ENCODE results near the gene PFN1. TPM values are rescaled to one million over a fixed set of nuclear protein-coding genes. Genes with fewer than 3 reads are reported as not detected.

Gene PFN1
- total and polyA plus RNA-seq, 2 of the 8 experiments (the other 6 are each of a cell fraction or from before 2014, with no cell fraction given): 1,355 to 1,949 TPM

- peaks cover 2 to 4% (median 3%) of the 10 kb centered on the region in 4 experiments; a peak in 5 of 7 replicates for H3K4me1 ChIP-seq (replicated peaks in 1 of 4; ENCODE audit: control insufficient read depth in 3 of 4, insufficient read depth in 4 of 4, low read length in 3 of 4)
- FAIRE-seq (no peak), DNase-seq (ENCODE audit: low read depth in 1 of 2, low spot score in 2 of 2) (no peak)
- 90% methylated on average over 5 of the region's 5 CpGs; no CpG with 5 or more reads in 1 of the 2 experiments for WGBS, 2 experiments (ENCODE audit: extremely low coverage in 1 of 2, insufficient coverage in 1 of 2, insufficient read length in 1 of 2, insufficient replicate concordance in 2 of 2, low coverage in 1 of 2, low lambda C conversion rate in 2 of 2, missing lambda C conversion rate in 1 of 2)
- no peak overlapping the region for H2AFZ ChIP-seq (ENCODE audit: low read length)
- H3K27ac ChIP-seq (ENCODE audit: low read depth, low read length): no peak overlapping the region
- H4K8ac ChIP-seq (ENCODE audit: extremely low read depth, insufficient read depth, low read length): no peak overlapping the region
- H2BK120ac ChIP-seq (replicated peaks; ENCODE audit: low read depth, low read length): no peak overlapping the region
- H3K36me3 ChIP-seq (ENCODE audit: control insufficient read depth in 2 of 4, insufficient read depth in 4 of 4, low read length in 3 of 4): no peaks in the 10 kb centered on the region; a peak in 1 of 8 replicates
- peaks cover 0 to 17% (median 14%) of the 10 kb centered on the region in 4 experiments; a peak in 6 of 7 replicates for H3K27me3 ChIP-seq (replicated peaks in 1 of 4; ENCODE audit: control insufficient read depth in 3 of 4, extremely low read depth in 1 of 4, insufficient read depth in 3 of 4, low read length in 3 of 4)
- no peak overlapping the region for H4K5ac ChIP-seq (ENCODE audit: insufficient read length, low read depth, low read length)
- no peak overlapping the region for H3K14ac ChIP-seq (ENCODE audit: insufficient read length)
- POLR2A ChIA-PET (ENCODE audit: partially characterized antibody): interaction anchor here (1.5 to 10.7 kb wide), 2 partner anchors 12 to 32 kb away, joined by 4 to 128 read pairs; partner anchors contain the start of genes ENO3 and SPAG7
- peaks cover 0 to 2% of the 10 kb centered on the region in 2 experiments for H4K20me1 ChIP-seq (replicated peaks in 1 of 2; ENCODE audit: control insufficient read depth in 1 of 2, insufficient read depth in 2 of 2, low read length in 2 of 2)
- no peak overlapping the region for H2BK12ac ChIP-seq (ENCODE audit: low read depth, low read length)
- H3K4me2 ChIP-seq (ENCODE audit: insufficient read depth in 1 of 2, low read depth in 2 of 2, low read length in 2 of 2): no peak overlapping the region
- H3K56ac ChIP-seq (replicated peaks; ENCODE audit: insufficient read length, low read depth, low read length): no peak overlapping the region
- H2BK20ac ChIP-seq (ENCODE audit: low read length): no peak overlapping the region
- H3K9me3 ChIP-seq (ENCODE audit: insufficient read depth in 2 of 2, low read depth in 1 of 2, low read length in 1 of 2): no peaks in the 10 kb centered on the region
- H3K79me2 ChIP-seq (ENCODE audit: control insufficient read depth in 1 of 2, insufficient read depth in 2 of 2, low read length in 2 of 2): no peaks in the 10 kb centered on the region
- H3K23me2 ChIP-seq (ENCODE audit: low read depth, low read length): peaks cover 2% of the 10 kb centered on the region
- CTCF ChIA-PET (ENCODE audit: partially characterized antibody): interaction anchor here (0.8 to 1.3 kb wide), 4 partner anchors 9 to 53 kb away, joined by 3 to 6 read pairs (median 3); partner anchors contain the start of gene SLC52A1
- no peak overlapping the region for H4K91ac ChIP-seq (replicated peaks; ENCODE audit: insufficient read length, low read length)
- H3K23ac ChIP-seq (ENCODE audit: insufficient read length): no peak overlapping the region
- no peak overlapping the region for H2BK5ac ChIP-seq (ENCODE audit: low read depth, low read length)
- no peak overlapping the region for H3K18ac ChIP-seq (ENCODE audit: extremely low read depth, low read length)
- no peak overlapping the region for H2BK15ac ChIP-seq (ENCODE audit: low read length)
- H3K4ac ChIP-seq (replicated peaks; ENCODE audit: insufficient read length, low read depth, low read length): no peak overlapping the region
- H2AK5ac ChIP-seq (ENCODE audit: low read depth, low read length): no peak overlapping the region
- H3K9ac ChIP-seq (replicated peaks in 1 of 4; ENCODE audit: extremely low read depth in 1 of 4, low read depth in 3 of 4, low read length in 3 of 4): no peak overlapping the region
- no peak overlapping the region for H3K4me3 ChIP-seq (ENCODE audit: extremely low read depth in 1 of 4, insufficient read depth in 2 of 4, low read depth in 3 of 4, low read length in 4 of 4)
- no peaks in the 10 kb centered on the region for H3K79me1 ChIP-seq (ENCODE audit: low read depth, low read length)
- no peak for TF ChIP-seq CHD2 (IDR thresholded peaks at IDR 0.05; ENCODE audit: low read length)
- TF ChIP-seq E2F6 (IDR thresholded peaks at IDR 0.05): no peak
- TF ChIP-seq TAF7 (optimal IDR thresholded peaks at IDR 0.05; ENCODE audit: borderline replicate concordance, low read depth, low read length): no peak
- TF ChIP-seq NANOG (IDR thresholded peaks at IDR 0.05; ENCODE audit: insufficient read depth, low read depth, low read length, poor library complexity, severe bottlenecking): no peak
- no peak for TF ChIP-seq CTCF (IDR thresholded peaks at IDR 0.05; ENCODE audit: control extremely low read depth in 1 of 3, insufficient read depth in 1 of 3, low read depth in 1 of 3, low read length in 3 of 3)
Observed at GRCh38 chr17:4982305-4982704, 34.0 kb upstream of the PFN1 start.

Measured in H1 (cell line).